Measurements from ENCODE around the gene MAPK8IP1. TPM values are rescaled to one million over a fixed set of nuclear protein-coding genes. Genes with fewer than 3 reads are reported as not detected.

MAPK8IP1 gene
- total and polyA plus RNA-seq, 4 donors, result 4.7 to 15.4 (median 5.7) TPM

GRCh38 chr11:45935349-45936064 lies 50.1 kb downstream of the MAPK8IP1 start:
- peaks cover 6 to 39% (median 13%) of the 10 kb centered on the region in 4 donors for H3K36me3 ChIP-seq (ENCODE audit: control insufficient read depth in 4 of 4, insufficient read depth in 4 of 4, low read length in 4 of 4)
- WGBS, 2 donors, result 90% methylated on average over 8 of the region's 8 CpGs
- no peaks in the 10 kb centered on the region for H3K9me3 ChIP-seq (ENCODE audit: control insufficient read depth in 4 of 4, insufficient read depth in 3 of 4, low read length in 3 of 4)
- DNase-seq (no peak), ATAC-seq (ENCODE audit: insufficient read depth, low FRiP score) (no peak)
- TF ChIP-seq CTCF (IDR thresholded peaks at IDR 0.05; ENCODE audit: control extremely low read depth, extremely low read depth), result no peak
- no peak overlapping the region for H3K4me3 ChIP-seq
- H3K27me3 ChIP-seq (ENCODE audit: control insufficient read depth in 3 of 3, insufficient read depth in 3 of 3, low read length in 2 of 3), result no peaks in the 10 kb centered on the region
- H3K27ac ChIP-seq (ENCODE audit: low read depth in 1 of 2, low read length in 1 of 2), result no peak overlapping the region
- no peak overlapping the region for H3K9ac ChIP-seq (ENCODE audit: insufficient read depth in 1 of 2, low read length in 2 of 2)
- H3K4me1 ChIP-seq (ENCODE audit: control insufficient read depth in 5 of 5, insufficient read depth in 5 of 5, low read length in 5 of 5), result peaks cover 0 to 1% (median 0%) of the 10 kb centered on the region in 5 donors

GRCh38 chr11:45936511-45937054 lies 51.1 kb downstream of the MAPK8IP1 start:
- peaks cover 6 to 38% (median 13%) of the 10 kb centered on the region in 4 donors for H3K36me3 ChIP-seq (ENCODE audit: control insufficient read depth in 4 of 4, insufficient read depth in 4 of 4, low read length in 4 of 4)
- WGBS, 2 donors, result 94 to 96% methylated on average over 4 of the region's 4 CpGs

GRCh38 chr11:45937916-45938315 lies 52.5 kb downstream of the MAPK8IP1 start:
- Histone ChIP-seq H3K9ac (ENCODE audit: insufficient read depth in 1 of 2, low read length in 2 of 2) (no peak overlapping the region), H3K9me3 (ENCODE audit: control insufficient read depth in 4 of 4, insufficient read depth in 3 of 4, low read length in 3 of 4) (no peaks in the 10 kb centered on the region), H3K4me3 (no peak overlapping the region), H3K27ac (ENCODE audit: low read depth in 1 of 2, low read length in 1 of 2) (no peak overlapping the region), H3K4me1 (ENCODE audit: control insufficient read depth in 5 of 5, insufficient read depth in 5 of 5, low read length in 5 of 5) (no peaks in the 10 kb centered on the region), H3K36me3 (ENCODE audit: control insufficient read depth in 4 of 4, insufficient read depth in 4 of 4, low read length in 4 of 4) (peaks cover 0 to 35% (median 15%) of the 10 kb centered on the region in 4 donors), H3K27me3 (ENCODE audit: control insufficient read depth in 3 of 3, insufficient read depth in 3 of 3, low read length in 2 of 3) (no peaks in the 10 kb centered on the region)
- WGBS, 2 donors, result 93 to 94% methylated on average over 10 of the region's 10 CpGs
- DNase-seq (no peak), ATAC-seq (ENCODE audit: insufficient read depth, low FRiP score) (no peak)
- TF ChIP-seq CTCF (IDR thresholded peaks at IDR 0.05; ENCODE audit: control extremely low read depth, extremely low read depth), result no peak

More at GRCh38 chr11:45936511-45937054, 51.1 kb downstream of the MAPK8IP1 start:
- no peaks in the 10 kb centered on the region for H3K9me3 ChIP-seq (ENCODE audit: control insufficient read depth in 4 of 4, insufficient read depth in 3 of 4, low read length in 3 of 4)
- H3K27me3 ChIP-seq (ENCODE audit: control insufficient read depth in 3 of 3, insufficient read depth in 3 of 3, low read length in 2 of 3), result no peaks in the 10 kb centered on the region
- H3K4me1 ChIP-seq (ENCODE audit: control insufficient read depth in 5 of 5, insufficient read depth in 5 of 5, low read length in 5 of 5), result no peaks in the 10 kb centered on the region
- no peak for TF ChIP-seq CTCF (IDR thresholded peaks at IDR 0.05; ENCODE audit: control extremely low read depth, extremely low read depth)
- no peak for ATAC-seq (ENCODE audit: insufficient read depth, low FRiP score)
- no peak overlapping the region for H3K27ac ChIP-seq (ENCODE audit: low read depth in 1 of 2, low read length in 1 of 2)
- H3K4me3 ChIP-seq, result no peak overlapping the region
- no peak overlapping the region for H3K9ac ChIP-seq (ENCODE audit: insufficient read depth in 1 of 2, low read length in 2 of 2)
- no peak for DNase-seq

Measured in lung (tissue), 12 donors.